Ovary (tissue), 3 donors: ENCODE results near the gene SCAPER.

Experiments used
- CTCF ChIP-seq, 3 donors: fragments of 450-650 bp in 2 of 3; fragments of 200-600 bp in 1 of 3; IDR thresholded peaks; one replicate each; pipeline versions ENCODE4 v1.5.1 to v1.8.0; 2016 to 2022; ENCODE audit warnings: antibody characterized with exemption in 3 of 3, mild to moderate bottlenecking in 1 of 3
- EP300 ChIP-seq: sonication (generic); formaldehyde crosslinking; IDR thresholded peaks from one replicate; pipeline ENCODE4 v1.6.1; 2017; ENCODE audit warnings: antibody characterized with exemption
- POLR2A ChIP-seq: fragments of 450-650 bp; IDR thresholded peaks from one replicate; pipeline ENCODE4 v1.6.1; 2017; ENCODE audit warnings: antibody characterized with exemption, mild to moderate bottlenecking, moderate library complexity
- donor health status: DM: no; HTN: no; CAD: no.

- TF ChIP-seq CTCF (IDR thresholded peaks at IDR 0.05) (no peak), POLR2A (no peak), EP300 (no peak)
These were observed 1.9 kb downstream of the SCAPER start for GRCh38 chr15:76903251-76903681.
